HG03139 (cell line): ENCODE measurements around the gene ANKRD12.
A peak's percentile ranks its signal among the peaks of the same experiment; 100 is the strongest.

Source experiments
- ATAC-seq: cut with Tn5 transposase; IDR thresholded peaks from one replicate; pipeline ENCODE4 v1.9.1; 2021; ENCODE audit not compliant: unreplicated experiment

Gene ANKRD12

DNA sequence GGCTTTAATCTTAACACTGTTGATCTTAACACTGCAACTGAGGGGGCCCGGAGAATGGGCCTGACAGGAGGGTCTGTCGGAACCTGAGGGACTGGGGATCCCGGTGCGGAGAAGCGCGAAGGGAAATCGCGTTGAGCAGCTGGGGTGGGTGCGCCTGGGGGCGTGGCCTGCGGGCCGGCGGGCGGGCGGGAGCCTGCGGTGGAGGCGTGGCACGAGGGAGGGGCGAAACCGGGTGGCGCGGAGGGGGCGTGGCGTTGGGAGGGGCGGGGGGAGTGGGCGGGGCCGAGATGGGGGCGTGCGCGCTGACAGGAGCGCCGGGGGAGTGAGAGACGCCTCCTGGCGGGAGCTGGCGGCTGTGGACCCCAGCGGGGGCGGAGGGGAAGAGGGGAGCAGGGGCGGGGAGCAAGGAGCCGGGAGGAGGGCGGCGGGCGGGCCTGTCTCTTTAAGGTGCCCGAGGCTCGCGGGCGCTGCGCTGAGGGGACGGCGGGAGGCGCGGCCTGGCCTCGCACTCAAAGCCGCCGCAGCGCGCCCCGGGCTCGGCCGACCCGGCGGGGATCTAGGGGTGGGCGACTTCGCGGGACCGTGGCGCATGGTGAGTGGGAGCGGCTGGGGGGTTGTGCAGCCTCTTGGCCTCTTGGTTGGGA lies 197.9 kb downstream of the ANKRD12 start, which contains the start of gene TWSG1:
Gene TWSG1, plus strand, starts transcription at position 445 of the 644 bp plus-strand sequence. CDS start 2,457 bp downstream, outside the sequence.
- ATAC-seq, result peak; percentile 79

DNA sequence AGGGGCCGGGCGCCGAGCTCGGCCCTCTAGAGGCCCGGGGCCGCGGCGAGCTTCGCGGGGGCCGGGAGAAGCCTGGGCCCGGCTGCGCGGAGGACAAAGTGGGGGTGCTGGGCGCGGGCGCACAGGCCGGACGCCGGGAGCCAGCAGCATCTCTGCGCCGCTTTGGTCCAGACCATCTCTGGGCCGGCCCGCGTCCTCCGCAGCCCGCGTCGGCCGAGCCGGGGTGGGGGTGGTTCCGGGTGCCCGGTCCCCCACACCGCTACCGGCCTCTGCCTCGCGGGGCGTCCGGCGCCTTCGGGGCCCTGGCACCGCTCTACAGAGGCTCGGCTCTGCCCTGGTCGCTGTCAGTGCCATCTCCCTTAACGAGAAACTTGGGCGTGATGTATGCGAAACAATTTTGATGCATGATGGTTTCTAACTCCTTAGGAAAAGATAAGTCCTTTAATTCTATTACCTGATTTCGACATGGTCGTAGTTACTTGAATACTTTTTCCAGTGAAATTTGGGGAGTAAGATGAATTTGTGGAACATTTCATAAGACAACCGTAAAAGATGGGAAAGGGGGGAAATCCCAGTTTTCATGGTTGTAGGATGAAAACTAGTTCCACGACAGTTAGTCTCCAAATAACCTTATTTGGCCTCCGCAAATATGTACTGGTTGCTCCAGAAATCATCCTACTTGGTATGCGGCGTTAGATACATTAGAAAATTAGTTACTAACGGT lies 198.6 kb downstream of the ANKRD12 start:
- ATAC-seq, result no peak
